Mucosa of rectum (tissue), 2 donors: ENCODE results near the gene MIB1.

ENCODE experiments used
- H3K27ac ChIP-seq, 2 donors: one replicate each; pipeline ENCODE4 v1.7.0; 2013; ENCODE audit warnings: inconsistent platforms in 2 of 2, low read depth in 2 of 2, low read length in 2 of 2
- H3K27me3 ChIP-seq, 2 donors: one replicate each; pipeline ENCODE4 v1.7.0; 2013; ENCODE audit warnings: low read length in 2 of 2; ENCODE audit not compliant: control insufficient read depth in 2 of 2, insufficient read depth in 2 of 2
- H3K36me3 ChIP-seq, 2 donors: one replicate each; pipeline ENCODE4 v1.7.0; 2013; ENCODE audit warnings: low read length in 2 of 2; ENCODE audit not compliant: control insufficient read depth in 2 of 2, insufficient read depth in 2 of 2
- H3K4me1 ChIP-seq, 2 donors: one replicate each; pipeline ENCODE4 v1.7.0; 2013; ENCODE audit warnings: low read length in 2 of 2, mild to moderate bottlenecking in 1 of 2; ENCODE audit not compliant: control insufficient read depth in 2 of 2, insufficient read depth in 2 of 2
- H3K4me3 ChIP-seq, 2 donors: one replicate each; pipeline ENCODE4 v1.7.0; 2013; ENCODE audit warnings: low read length in 2 of 2
- H3K9ac ChIP-seq, 2 donors: one replicate each; pipeline ENCODE4 v1.7.0; 2013; ENCODE audit warnings: low read length in 2 of 2, low read depth in 1 of 2, mild to moderate bottlenecking in 1 of 2
- H3K9me3 ChIP-seq, 2 donors: one replicate each; pipeline ENCODE4 v1.7.0; 2013; ENCODE audit warnings: low read length in 2 of 2; ENCODE audit not compliant: control insufficient read depth in 2 of 2
- donor health status: healthy.
- donor health status: Normal muscosa, but diverticular disease.

Gene MIB1

GRCh38 chr18:21833604-21834298 is 93.2 kb downstream of the MIB1 start:
- no peaks in the 10 kb centered on the region for H3K9me3 ChIP-seq
- H3K4me3 ChIP-seq, result no peak overlapping the region
- H3K9ac ChIP-seq, result no peak overlapping the region
- H3K27ac ChIP-seq, result no peak overlapping the region
- H3K4me1 ChIP-seq, result no peaks in the 10 kb centered on the region
- H3K27me3 ChIP-seq, result no peaks in the 10 kb centered on the region
- H3K36me3 ChIP-seq, result peaks cover 3 to 7% of the 10 kb centered on the region in 2 donors

DNA sequence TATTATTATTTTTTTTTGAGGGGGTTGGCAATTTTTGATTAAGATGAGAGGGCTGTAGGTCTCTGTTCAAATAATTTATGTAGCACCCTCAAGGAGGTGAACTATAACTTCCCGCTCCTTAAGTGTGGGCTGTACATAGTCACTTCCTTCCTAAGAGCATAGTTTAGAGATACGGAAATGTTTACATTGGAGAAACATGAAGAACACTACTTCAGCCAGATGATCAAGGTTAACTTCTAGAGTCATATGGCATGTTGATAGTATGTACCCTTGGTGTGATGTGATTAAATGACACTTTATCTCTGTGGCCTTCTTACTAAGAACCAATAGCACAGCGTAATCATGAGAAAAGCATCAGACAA is 93.7 kb downstream of the MIB1 start:
- Histone ChIP-seq H3K27ac (no peak overlapping the region), H3K36me3 (peaks cover 4 to 8% of the 10 kb centered on the region in 2 donors), H3K4me1 (no peaks in the 10 kb centered on the region), H3K4me3 (no peak overlapping the region), H3K9me3 (no peaks in the 10 kb centered on the region), H3K9ac (no peak overlapping the region), H3K27me3 (no peaks in the 10 kb centered on the region)

- Histone ChIP-seq H3K9ac (no peak overlapping the region), H3K27me3 (no peaks in the 10 kb centered on the region), H3K4me1 (no peaks in the 10 kb centered on the region), H3K9me3 (no peaks in the 10 kb centered on the region), H3K27ac (no peak overlapping the region), H3K36me3 (peaks cover 20 to 26% of the 10 kb centered on the region in 2 donors), H3K4me3 (no peak overlapping the region)
Observed at GRCh38 chr18:21841570-21841969, 101.0 kb downstream of the MIB1 start.

DNA sequence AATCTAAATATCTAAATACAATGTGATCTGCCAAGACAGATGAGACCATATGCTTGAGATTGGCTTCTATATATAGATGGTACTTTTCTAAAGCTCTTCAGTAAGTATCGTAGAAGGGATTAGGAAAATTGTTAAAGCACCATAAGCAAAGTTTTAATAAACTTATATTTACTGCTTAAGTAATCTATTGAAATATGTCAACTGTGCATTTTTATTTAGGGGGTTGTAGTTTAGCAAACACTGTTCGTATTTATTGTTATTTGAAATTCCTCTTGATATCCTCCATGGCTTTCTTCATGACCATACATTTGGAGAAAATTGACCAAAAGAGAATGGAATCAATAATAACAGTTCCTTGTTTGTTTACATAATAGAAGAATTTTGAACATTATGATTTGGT is 102.7 kb downstream of the MIB1 start:
- H3K9me3 ChIP-seq, result no peaks in the 10 kb centered on the region
- H3K9ac ChIP-seq, result no peak overlapping the region
- H3K4me1 ChIP-seq, result no peaks in the 10 kb centered on the region
- no peak overlapping the region for H3K4me3 ChIP-seq
- H3K27ac ChIP-seq, result no peak overlapping the region
- peaks cover 26 to 31% of the 10 kb centered on the region in 2 donors for H3K36me3 ChIP-seq
- H3K27me3 ChIP-seq, result no peaks in the 10 kb centered on the region

- peaks cover 11 to 14% of the 10 kb centered on the region in 2 donors for H3K36me3 ChIP-seq
- H3K9ac ChIP-seq, result no peak overlapping the region
- H3K27me3 ChIP-seq, result no peaks in the 10 kb centered on the region
- H3K27ac ChIP-seq, result no peak overlapping the region
- no peaks in the 10 kb centered on the region for H3K9me3 ChIP-seq
- H3K4me1 ChIP-seq, result no peaks in the 10 kb centered on the region
- H3K4me3 ChIP-seq, result no peak overlapping the region
Observed at GRCh38 chr18:21851327-21851961, 110.9 kb downstream of the MIB1 start.

- no peaks in the 10 kb centered on the region for H3K4me1 ChIP-seq
- no peak overlapping the region for H3K4me3 ChIP-seq
- H3K9me3 ChIP-seq, result no peaks in the 10 kb centered on the region
- no peak overlapping the region for H3K9ac ChIP-seq
- H3K36me3 ChIP-seq, result peaks cover 5 to 15% of the 10 kb centered on the region in 2 donors
- no peaks in the 10 kb centered on the region for H3K27me3 ChIP-seq
- H3K27ac ChIP-seq, result no peak overlapping the region
Observed at GRCh38 chr18:21853016-21853415, 112.4 kb downstream of the MIB1 start.

GRCh38 chr18:21853775-21854552 is 113.4 kb downstream of the MIB1 start:
- no peak overlapping the region for H3K9ac ChIP-seq
- no peaks in the 10 kb centered on the region for H3K27me3 ChIP-seq
- H3K4me1 ChIP-seq, result no peaks in the 10 kb centered on the region
- H3K9me3 ChIP-seq, result no peaks in the 10 kb centered on the region
- H3K4me3 ChIP-seq, result no peak overlapping the region
- peaks cover 6 to 20% of the 10 kb centered on the region in 2 donors for H3K36me3 ChIP-seq
- no peak overlapping the region for H3K27ac ChIP-seq

GRCh38 chr18:21855432-21855831 is 114.8 kb downstream of the MIB1 start:
- no peaks in the 10 kb centered on the region for H3K4me1 ChIP-seq
- no peak overlapping the region for H3K4me3 ChIP-seq
- no peaks in the 10 kb centered on the region for H3K27me3 ChIP-seq
- no peak overlapping the region for H3K9ac ChIP-seq
- peaks cover 11 to 23% of the 10 kb centered on the region in 2 donors for H3K36me3 ChIP-seq
- no peaks in the 10 kb centered on the region for H3K9me3 ChIP-seq
- H3K27ac ChIP-seq, result no peak overlapping the region

DNA sequence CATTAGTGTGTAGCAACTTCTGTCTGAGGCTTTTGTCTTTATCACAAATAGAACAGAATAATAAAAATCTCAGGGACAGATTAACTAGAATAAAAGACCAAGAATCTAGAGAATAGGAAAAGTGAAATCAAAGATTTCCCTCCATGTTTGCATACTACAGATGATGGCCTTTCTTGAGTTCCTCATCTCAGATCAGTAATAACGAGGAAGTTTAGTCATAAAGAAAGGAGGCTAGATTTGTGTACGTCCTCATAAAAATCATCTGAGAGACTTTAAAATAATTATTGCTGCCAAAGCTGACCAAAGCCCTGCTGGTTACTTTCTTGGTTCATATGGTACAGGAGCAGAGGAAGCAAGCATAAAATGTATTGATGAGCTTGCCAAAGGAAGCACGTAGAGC is 117.3 kb downstream of the MIB1 start:
- Histone ChIP-seq H3K9ac (no peak overlapping the region), H3K4me3 (no peak overlapping the region), H3K27ac (no peak overlapping the region), H3K27me3 (no peaks in the 10 kb centered on the region), H3K4me1 (no peaks in the 10 kb centered on the region), H3K9me3 (no peaks in the 10 kb centered on the region), H3K36me3 (peaks cover 20 to 29% of the 10 kb centered on the region in 2 donors)

DNA sequence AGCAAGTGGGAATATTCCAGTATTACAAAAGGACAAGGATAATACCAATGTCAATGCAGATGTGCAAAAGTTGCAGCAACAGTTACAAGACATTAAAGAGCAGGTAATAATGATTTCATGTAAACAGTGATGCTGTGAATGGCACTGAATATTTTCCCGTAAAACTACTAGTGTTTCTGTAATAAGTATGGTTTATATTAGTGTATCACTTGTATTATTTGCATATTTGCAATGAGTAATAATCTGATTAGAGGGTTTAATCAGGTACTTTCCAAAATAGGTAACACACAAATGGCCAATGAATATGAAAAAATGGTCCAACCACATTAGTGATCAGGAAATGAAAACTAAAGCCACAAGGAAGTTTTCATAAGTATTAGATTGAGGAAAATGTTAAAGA is 118.0 kb downstream of the MIB1 start:
- no peaks in the 10 kb centered on the region for H3K27me3 ChIP-seq
- no peak overlapping the region for H3K4me3 ChIP-seq
- H3K27ac ChIP-seq, result no peak overlapping the region
- peaks cover 26 to 36% of the 10 kb centered on the region in 2 donors for H3K36me3 ChIP-seq
- no peaks in the 10 kb centered on the region for H3K4me1 ChIP-seq
- H3K9me3 ChIP-seq, result no peaks in the 10 kb centered on the region
- no peak overlapping the region for H3K9ac ChIP-seq
